Lower leg skin (tissue), 4 donors: Measurements from ENCODE around the gene RNH1. TPM values are rescaled to one million over a fixed set of nuclear protein-coding genes. Genes with fewer than 3 reads are reported as not detected.

Experiments used
- DNase-seq, 2 donors: peaks; one replicate each; pipeline ENCODE4 v3.0.0-alpha.2; 2019; ENCODE audit warnings: low spot score in 2 of 2
- H3K4me3 ChIP-seq: fragments of 200-600 bp; sonication (generic); 2 replicates; pipeline ENCODE4 v1.5.1; 2017; ENCODE audit warnings: mild to moderate bottlenecking, low read depth; ENCODE audit not compliant: poor library complexity, severe bottlenecking
- POLR2A ChIP-seq, 2 donors: fragments of 450-650 bp; IDR thresholded peaks; one replicate each; pipeline ENCODE4 v1.6.1; 2016 to 2017; ENCODE audit warnings: antibody characterized with exemption in 2 of 2, mild to moderate bottlenecking in 1 of 2, moderate library complexity in 1 of 2
- WGBS, 2 donors: methylation state at CpG; one replicate each; pipeline ENCODE4 v1.1.5; 2018; 5-methylcytosine and 5-hydroxymethylcytosine counted together
- intact Hi-C: fragments of 100-400 bp; cut with DNase I; formaldehyde crosslinking; loops from one replicate; pipeline ENCODE4 v1.15.0; 2023; ENCODE audit warnings: low total_unique reads
- total RNA-seq, 4 donors: library from RNA; depleted of rRNA; stranded (reverse); fragments of >200 nt; gene quantifications; one replicate each; pipeline ENCODE4 v1.1.0, GENCODE V29; 2016
- TF ChIP-seq, protein P1 (sequence below), 3 donors: fragments of 450-650 bp; IDR thresholded peaks; one replicate each; pipeline ENCODE4 v1.5.1; 2016; ENCODE audit warnings: antibody characterized with exemption in 3 of 3, mild to moderate bottlenecking in 3 of 3, moderate library complexity in 2 of 3

RNH1 gene
- total RNA-seq, 4 donors from 2014 or later = 419 to 465 (median 446) TPM

DNA sequence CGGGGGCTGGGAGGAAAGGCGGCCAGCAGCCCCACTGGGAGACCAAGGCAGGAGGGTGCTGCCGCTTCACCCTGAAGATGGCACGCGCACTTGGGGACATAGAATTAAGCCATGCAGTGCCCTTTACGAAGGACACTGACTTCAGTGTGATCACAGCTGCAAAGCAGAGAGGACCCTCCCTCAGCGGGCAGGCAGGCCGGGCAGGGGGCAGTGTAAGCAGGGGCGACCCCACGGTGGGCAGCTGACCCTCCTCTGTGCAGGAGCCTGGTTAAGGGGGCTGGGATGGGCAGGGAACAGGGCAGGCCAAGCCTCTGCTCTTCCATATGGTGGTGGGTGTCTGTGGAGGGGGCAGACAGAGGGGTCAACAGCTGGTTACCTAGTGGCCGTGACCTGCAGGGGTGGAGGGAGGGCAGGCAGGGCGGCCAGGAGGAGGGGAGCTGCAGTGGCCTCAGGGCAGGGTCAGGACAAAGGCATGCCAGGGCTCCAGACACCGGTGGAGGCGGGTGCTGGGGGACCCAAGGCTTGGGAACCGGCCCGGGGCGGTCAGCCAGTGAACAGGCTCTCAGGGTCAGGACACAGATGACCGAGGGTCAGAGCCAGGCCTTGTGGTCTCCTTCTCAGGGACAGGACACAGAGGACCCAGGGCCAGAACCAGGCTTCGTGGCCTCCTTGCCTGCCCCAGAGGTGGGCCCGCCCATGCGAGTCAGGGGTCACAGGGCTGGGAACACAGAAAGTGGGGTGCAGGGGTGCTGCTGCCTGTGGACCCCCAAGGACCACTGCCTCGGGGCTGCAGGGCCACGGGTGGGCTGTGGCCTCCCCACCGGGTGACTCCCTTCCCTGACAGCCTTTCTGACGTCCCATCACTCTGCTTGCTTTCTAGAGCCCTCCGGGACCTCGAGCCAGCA, 46.3 kb upstream of the RNH1 start:
- WGBS, 2 donors = 79 to 84% methylated on average over 23 to 27 of the region's 27 CpGs
- TF ChIP-seq, protein P1, sequence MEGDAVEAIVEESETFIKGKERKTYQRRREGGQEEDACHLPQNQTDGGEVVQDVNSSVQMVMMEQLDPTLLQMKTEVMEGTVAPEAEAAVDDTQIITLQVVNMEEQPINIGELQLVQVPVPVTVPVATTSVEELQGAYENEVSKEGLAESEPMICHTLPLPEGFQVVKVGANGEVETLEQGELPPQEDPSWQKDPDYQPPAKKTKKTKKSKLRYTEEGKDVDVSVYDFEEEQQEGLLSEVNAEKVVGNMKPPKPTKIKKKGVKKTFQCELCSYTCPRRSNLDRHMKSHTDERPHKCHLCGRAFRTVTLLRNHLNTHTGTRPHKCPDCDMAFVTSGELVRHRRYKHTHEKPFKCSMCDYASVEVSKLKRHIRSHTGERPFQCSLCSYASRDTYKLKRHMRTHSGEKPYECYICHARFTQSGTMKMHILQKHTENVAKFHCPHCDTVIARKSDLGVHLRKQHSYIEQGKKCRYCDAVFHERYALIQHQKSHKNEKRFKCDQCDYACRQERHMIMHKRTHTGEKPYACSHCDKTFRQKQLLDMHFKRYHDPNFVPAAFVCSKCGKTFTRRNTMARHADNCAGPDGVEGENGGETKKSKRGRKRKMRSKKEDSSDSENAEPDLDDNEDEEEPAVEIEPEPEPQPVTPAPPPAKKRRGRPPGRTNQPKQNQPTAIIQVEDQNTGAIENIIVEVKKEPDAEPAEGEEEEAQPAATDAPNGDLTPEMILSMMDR (IDR thresholded peaks at IDR 0.05) = no peak
- no peak for TF ChIP-seq POLR2A (IDR thresholded peaks at IDR 0.05)
- intact Hi-C loops = no loop called here
- DNase-seq = no peak
- H3K4me3 ChIP-seq = no peak overlapping the region

DNA sequence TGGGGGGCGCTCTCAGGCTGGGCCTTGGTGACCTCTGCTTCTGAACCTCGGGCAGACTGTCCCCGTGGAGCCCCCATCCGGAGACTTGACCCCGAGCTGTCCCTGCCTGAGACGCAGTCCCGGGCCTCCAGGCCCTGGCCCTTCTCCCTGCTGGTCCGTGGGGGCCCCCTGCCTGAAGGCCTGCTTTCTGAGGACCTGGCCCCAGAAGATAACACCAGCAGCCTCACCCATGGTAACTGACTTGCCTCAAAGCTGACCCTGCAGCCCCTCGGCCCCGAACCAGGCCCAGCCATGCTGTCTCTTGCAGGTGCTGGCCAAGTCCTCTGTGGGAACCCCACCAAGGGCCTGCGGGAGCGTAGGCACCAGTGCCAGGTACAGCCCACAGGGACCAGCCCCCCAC, 44.6 kb upstream of the RNH1 start:
- TF ChIP-seq, protein P1 (IDR thresholded peaks at IDR 0.05) = no peak
- TF ChIP-seq POLR2A (IDR thresholded peaks at IDR 0.05) = no peak
- no peak for DNase-seq
- no peak overlapping the region for H3K4me3 ChIP-seq
- intact Hi-C loops = no loop called here
- 88 to 92% methylated on average over 5 to 11 of the region's 12 CpGs for WGBS, 2 donors

DNA sequence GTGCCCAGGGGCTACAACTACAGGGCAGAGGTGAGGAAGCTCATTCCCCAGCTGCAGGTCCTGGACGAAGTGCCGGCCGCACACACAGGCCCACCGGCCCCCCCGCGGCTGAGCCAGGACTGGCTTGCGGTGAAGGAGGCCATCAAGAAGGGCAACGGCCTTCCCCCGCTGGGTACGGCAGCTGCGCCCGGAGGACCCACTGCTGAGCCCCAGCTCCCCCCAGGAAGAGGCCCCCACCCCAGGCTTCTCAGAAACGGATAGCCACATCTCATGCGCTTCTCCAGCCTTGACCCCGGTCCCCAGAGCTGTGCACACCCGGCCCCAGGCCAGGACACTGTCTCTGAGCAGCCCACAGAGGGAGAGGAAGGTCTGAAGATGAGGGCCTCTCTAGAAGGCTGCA, 44.1 kb upstream of the RNH1 start:
- no peak for DNase-seq
- WGBS, 2 donors = 83 to 86% methylated on average over 10 to 14 of the region's 16 CpGs
- intact Hi-C loops = no loop called here
- TF ChIP-seq, protein P1 (IDR thresholded peaks at IDR 0.05) = no peak
- no peak for TF ChIP-seq POLR2A (IDR thresholded peaks at IDR 0.05)
- H3K4me3 ChIP-seq = no peak overlapping the region

DNA sequence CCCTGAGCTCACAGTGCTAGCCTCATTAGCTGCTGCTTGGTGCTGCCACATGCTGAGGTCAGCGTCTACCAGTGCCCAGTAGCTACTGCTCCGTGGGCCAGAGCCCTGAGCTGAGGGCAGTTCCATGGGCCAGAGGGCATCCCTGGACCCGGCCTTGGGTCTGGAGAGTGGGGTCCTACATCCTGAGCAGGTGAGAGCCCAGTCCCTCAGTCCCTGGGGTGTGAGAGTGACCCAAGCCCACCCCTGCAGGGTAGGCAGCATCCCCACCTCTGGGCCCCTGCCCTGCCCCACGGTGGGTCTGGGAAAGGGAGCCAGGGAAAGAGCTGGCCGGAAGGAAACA, 43.7 kb upstream of the RNH1 start:
- DNase-seq = no peak
- intact Hi-C loops = no loop called here
- WGBS, 2 donors = 80% methylated on average over 4 of the region's 5 CpGs; no CpG with 5 or more reads in 1 of the 2 donors
- TF ChIP-seq, protein P1 (IDR thresholded peaks at IDR 0.05) = no peak
- no peak for TF ChIP-seq POLR2A (IDR thresholded peaks at IDR 0.05)
- no peak overlapping the region for H3K4me3 ChIP-seq

DNA sequence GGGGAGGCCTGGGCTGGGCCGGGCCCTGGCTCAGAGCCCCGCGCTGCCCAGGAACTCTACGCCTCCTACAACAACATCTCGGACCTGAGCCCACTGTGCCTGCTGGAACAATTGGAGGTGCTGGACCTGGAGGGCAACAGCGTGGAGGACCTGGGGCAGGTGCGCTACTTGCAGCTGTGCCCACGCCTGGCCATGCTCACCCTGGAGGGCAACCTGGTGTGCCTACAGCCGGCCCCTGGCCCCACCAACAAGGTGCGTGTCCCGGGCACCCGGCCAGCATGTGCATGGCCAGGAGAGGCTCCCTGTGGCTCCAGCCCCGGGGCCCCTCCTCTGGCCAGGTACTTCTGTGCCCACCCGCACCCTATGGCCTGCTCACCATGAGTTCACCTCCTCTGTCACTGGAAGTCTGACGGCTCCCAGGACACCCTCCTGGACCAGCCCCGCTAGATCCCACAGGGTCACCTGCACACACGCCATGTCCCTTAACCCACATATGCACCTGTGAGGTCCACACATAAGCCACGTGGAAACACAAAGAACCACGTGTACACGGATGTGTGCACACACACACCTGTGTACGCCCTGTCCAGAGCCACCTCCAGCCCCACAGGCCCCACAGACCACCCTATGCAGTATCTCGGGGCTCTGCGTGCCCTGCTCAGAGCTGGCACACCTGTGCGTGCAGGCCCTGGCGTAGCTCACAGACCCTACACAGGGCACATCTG, 43.1 kb upstream of the RNH1 start:
- TF ChIP-seq, protein P1 (IDR thresholded peaks at IDR 0.05) = no peak
- TF ChIP-seq POLR2A (IDR thresholded peaks at IDR 0.05) = no peak
- intact Hi-C loops = no loop called here
- DNase-seq = no peak
- WGBS, 2 donors = 91 to 94% methylated on average over 14 to 24 of the region's 25 CpGs
- no peak overlapping the region for H3K4me3 ChIP-seq
